Keratinocyte (primary cell): Measurements from ENCODE around the gene ITPK1. TPM values are rescaled to one million over a fixed set of nuclear protein-coding genes. Genes with fewer than 3 reads are reported as not detected.

ENCODE experiments used
- DNase-seq: peaks from one replicate; pipeline ENCODE4 v3.0.0-alpha.2; 2011; ENCODE audit warnings: low read depth, missing footprints, low spot score
- FAIRE-seq: peaks from 2 replicates; lab custom pipeline; 2011; peaks lifted over from hg19 to GRCh38; lab: Jason Lieb, UNC
- H2AFZ ChIP-seq: 2 replicates; pipeline ENCODE4 v1.6.0; 2012; ENCODE audit warnings: low read length, control low read depth, inconsistent platforms; ENCODE audit not compliant: control insufficient read depth
- H3K27ac ChIP-seq: 2 replicates; pipeline ENCODE4 v1.5.1; 2011; ENCODE audit warnings: low read length; ENCODE audit not compliant: control insufficient read depth, insufficient read depth
- H3K27me3 ChIP-seq: 3 replicates; pipeline ENCODE4 v1.6.0; 2011; ENCODE audit warnings: low read length; ENCODE audit not compliant: control insufficient read depth, insufficient read depth; ENCODE audit errors: extremely low read depth
- H3K36me3 ChIP-seq, 2 experiments: 2 replicates in 1 of 2; 3 replicates in 1 of 2; pipeline ENCODE4 v1.5.1; 2011; ENCODE audit warnings: low read length in 2 of 2, mild to moderate bottlenecking in 1 of 2; ENCODE audit not compliant: control insufficient read depth in 2 of 2, insufficient read depth in 2 of 2; ENCODE audit errors: extremely low read depth in 1 of 2
- H3K4me1 ChIP-seq: 3 replicates; pipeline ENCODE4 v1.5.1; 2011; ENCODE audit warnings: low read length; ENCODE audit not compliant: control insufficient read depth, insufficient read depth; ENCODE audit errors: extremely low read depth
- H3K4me2 ChIP-seq: 3 replicates; pipeline ENCODE4 v1.6.0; 2011; ENCODE audit warnings: low read depth, low read length; ENCODE audit not compliant: control insufficient read depth, insufficient read depth; ENCODE audit errors: extremely low read depth
- H3K4me3 ChIP-seq, 3 experiments: fragments of 200-600 bp in 1 of 3; sonication (generic) in 1 of 3; 2 replicates in 2 of 3; 3 replicates in 1 of 3; pipeline ENCODE4 v1.5.1; 2011 to 2016; ENCODE audit warnings: low read length in 3 of 3, mild to moderate bottlenecking in 3 of 3, control low read depth in 2 of 3, inconsistent platforms in 1 of 3, low read depth in 1 of 3, mixed read lengths in 1 of 3, mixed run types in 1 of 3, moderate library complexity in 1 of 3; ENCODE audit not compliant: control insufficient read depth in 2 of 3, insufficient read depth in 2 of 3; ENCODE audit errors: extremely low read depth in 1 of 3
- H3K79me2 ChIP-seq: 2 replicates; pipeline ENCODE4 v1.6.0; 2012; ENCODE audit warnings: low read length; ENCODE audit not compliant: control insufficient read depth, insufficient read depth
- H3K9ac ChIP-seq: 3 replicates; pipeline ENCODE4 v1.6.0; 2011; ENCODE audit warnings: low read length; ENCODE audit not compliant: control insufficient read depth, insufficient read depth; ENCODE audit errors: extremely low read depth
- H3K9me1 ChIP-seq: 3 replicates; pipeline ENCODE4 v1.6.0; 2011; ENCODE audit warnings: low read length; ENCODE audit not compliant: control insufficient read depth, insufficient read depth; ENCODE audit errors: extremely low read depth
- H3K9me3 ChIP-seq: 2 replicates; pipeline ENCODE4 v1.5.1; 2012; ENCODE audit warnings: low read depth, low read length; ENCODE audit not compliant: control insufficient read depth
- H4K20me1 ChIP-seq: 3 replicates; pipeline ENCODE4 v1.6.0; 2011; ENCODE audit warnings: low read length; ENCODE audit not compliant: control insufficient read depth, insufficient read depth; ENCODE audit errors: extremely low read depth
- CTCF ChIP-seq, 3 experiments: IDR thresholded peaks in 1 of 3; conservative IDR thresholded peaks in 1 of 3; optimal IDR thresholded peaks in 1 of 3; 2 replicates in 2 of 3; 3 replicates in 1 of 3; pipeline versions ENCODE3 to v1.5.1; 2011; ENCODE audit warnings: low read length in 3 of 3, mild to moderate bottlenecking in 3 of 3, moderate library complexity in 2 of 3, control low read depth in 1 of 3, inconsistent platforms in 1 of 3; ENCODE audit not compliant: insufficient read depth in 2 of 3; ENCODE audit errors: extremely low read depth in 1 of 3
- EZH2 ChIP-seq: IDR thresholded peaks from one replicate; pipeline ENCODE4 v1.6.1; 2012; ENCODE audit warnings: inconsistent platforms, mild to moderate bottlenecking, low read length, moderate library complexity
- dilution Hi-C: fragments of 300-500 bp; cut with MboI; formaldehyde crosslinking; loops from one replicate; pipeline ENCODE4 v1.7.0; 2020; ENCODE audit warnings: low sequenced_read_pairs; ENCODE audit not compliant: extremely low pct_ligation_motif_present
- polyA plus RNA-seq, 5 experiments: library from polyadenylated mRNA; depleted of rRNA in 3 of 5; stranded (reverse) in 3 of 5; stranded (forward) in 1 of 5; unstranded in 1 of 5; fragments of >200 nt; gene quantifications; 1 replicate in 1 of 5; 2 replicates in 3 of 5; 3 replicates in 1 of 5; pipeline versions ENCODE4 v1.2.1 to v1.2.3, GENCODE V29; 2011 to 2012; ENCODE audit warnings: missing spikeins in 2 of 5, low read depth in 1 of 5, low replicate concordance in 1 of 5

Gene ITPK1
- polyA plus RNA-seq, 1 donor (not counting 4 experiments of a cell fraction or from before 2014, with no cell fraction given), result 67.8 TPM

GRCh38 chr14:92952481-92953298, 163.0 kb downstream of the ITPK1 start:
- Histone ChIP-seq H3K9ac (no peak overlapping the region), H3K9me1 (no peaks in the 10 kb centered on the region), H3K4me3 (no peak overlapping the region), H3K4me1 (peaks cover 4% of the 10 kb centered on the region), H3K36me3 (peaks cover 20 to 48% of the 10 kb centered on the region in 2 experiments), H3K79me2 (no peaks in the 10 kb centered on the region), H3K27me3 (no peaks in the 10 kb centered on the region), H4K20me1 (no peaks in the 10 kb centered on the region), H3K9me3 (no peaks in the 10 kb centered on the region), H3K4me2 (no peak overlapping the region), H3K27ac (no peak overlapping the region), H2AFZ (no peak overlapping the region)
- FAIRE-seq (no peak), DNase-seq (no peak)
- TF ChIP-seq EZH2, result no peak
- no peak for TF ChIP-seq CTCF (optimal IDR thresholded peaks at IDR 0.05 in 1 of 3, IDR thresholded peaks at IDR 0.05 in 1 of 3, conservative IDR thresholded peaks at IDR 0.05 in 1 of 3; ENCODE audit: extremely low read depth in 1 of 3, insufficient read depth in 2 of 3, low read length in 3 of 3)
- dilution Hi-C loops, result no loop called here

- FAIRE-seq, result peak; percentile 39
- Histone ChIP-seq H3K9ac (no peak overlapping the region), H3K27me3 (no peaks in the 10 kb centered on the region), H3K4me2 (no peak overlapping the region), H3K79me2 (no peaks in the 10 kb centered on the region), H3K9me3 (no peaks in the 10 kb centered on the region), H3K27ac (no peak overlapping the region), H2AFZ (no peak overlapping the region), H3K4me1 (peaks cover 4% of the 10 kb centered on the region), H3K4me3 (no peak overlapping the region), H3K36me3 (peaks cover 16 to 47% of the 10 kb centered on the region in 2 experiments), H4K20me1 (no peaks in the 10 kb centered on the region), H3K9me1 (no peaks in the 10 kb centered on the region)
- TF ChIP-seq EZH2, result no peak
- TF ChIP-seq CTCF (optimal IDR thresholded peaks at IDR 0.05 in 1 of 3, IDR thresholded peaks at IDR 0.05 in 1 of 3, conservative IDR thresholded peaks at IDR 0.05 in 1 of 3; ENCODE audit: extremely low read depth in 1 of 3, insufficient read depth in 2 of 3, low read length in 3 of 3), result peak; percentile 79 to 95 (median 94)
- DNase-seq, result no peak
- dilution Hi-C loops, result no loop called here
These were observed 163.7 kb downstream of the ITPK1 start for GRCh38 chr14:92951912-92952471.
